ENCODE measurements around the gene KPRP.

Gene KPRP

GRCh38 chr1:152756872-152757271, 953 bp upstream of the KPRP start:
- no peak for TF ChIP-seq CTCF (IDR thresholded peaks at IDR 0.05; ENCODE audit: low read depth, low read length)
- no peak for DNase-seq (ENCODE audit: extremely low read depth, low read depth)

- TF ChIP-seq CTCF (IDR thresholded peaks at IDR 0.05; ENCODE audit: low read depth, low read length) = no peak
- DNase-seq (ENCODE audit: extremely low read depth, low read depth) = no peak
Measured at GRCh38 chr1:152758636-152759035, 811 bp downstream of the KPRP start.

- no peak for DNase-seq (ENCODE audit: extremely low read depth, low read depth)
- no peak for TF ChIP-seq CTCF (IDR thresholded peaks at IDR 0.05; ENCODE audit: low read depth, low read length)
Measured at GRCh38 chr1:152759453-152760173, 1.8 kb downstream of the KPRP start.

GRCh38 chr1:152760551-152761190, 2.8 kb downstream of the KPRP start:
- no peak for DNase-seq (ENCODE audit: extremely low read depth, low read depth)
- no peak for TF ChIP-seq CTCF (IDR thresholded peaks at IDR 0.05; ENCODE audit: low read depth, low read length)

- no peak for DNase-seq (ENCODE audit: extremely low read depth, low read depth)
Measured at GRCh38 chr1:152761609-152762213, 3.9 kb downstream of the KPRP start.

GRCh38 chr1:152768847-152769533, 11.2 kb downstream of the KPRP start:
- peak; percentile 66 for DNase-seq (ENCODE audit: extremely low read depth, low read depth)

More at GRCh38 chr1:152761609-152762213, 3.9 kb downstream of the KPRP start:
- TF ChIP-seq CTCF (IDR thresholded peaks at IDR 0.05; ENCODE audit: low read depth, low read length) = no peak

More at GRCh38 chr1:152768847-152769533, 11.2 kb downstream of the KPRP start:
- peak; percentile 11 for TF ChIP-seq CTCF (IDR thresholded peaks at IDR 0.05; ENCODE audit: low read depth, low read length)

All from AG09319 (cell line).